ENCODE measurements around the gene CILP.

Gene CILP

DNA sequence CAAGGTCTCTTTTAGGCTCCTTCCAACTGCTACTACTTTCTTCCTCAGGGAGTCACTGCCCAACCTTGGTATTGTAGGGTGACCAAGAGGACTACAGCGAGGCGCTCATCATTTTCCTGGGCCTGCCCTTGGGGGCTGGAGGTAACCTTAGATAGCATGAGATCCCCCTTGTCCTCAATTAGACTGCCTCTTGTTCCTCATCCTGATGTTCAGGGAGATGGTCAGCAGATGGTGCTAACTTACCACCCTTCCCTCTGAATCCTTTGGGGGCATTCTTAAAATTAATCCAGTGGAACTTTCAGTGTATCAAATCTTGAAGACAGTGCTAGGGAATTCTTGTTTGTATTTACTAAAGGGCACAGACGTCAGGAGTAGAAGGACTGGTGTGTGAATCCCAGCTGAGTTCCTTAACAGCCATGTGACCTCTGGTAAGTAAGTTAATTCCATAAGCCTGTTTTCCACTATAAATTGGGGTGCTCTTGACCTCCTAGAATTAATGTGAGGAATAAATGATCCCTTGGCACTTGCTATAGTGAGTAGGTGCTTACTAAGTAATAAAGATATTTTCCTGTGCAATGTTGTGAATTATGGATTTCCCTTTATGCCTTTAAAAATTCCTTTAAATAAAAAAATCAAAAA is 22.1 kb downstream of the CILP start:
- TF ChIP-seq GATA3 (IDR thresholded peaks at IDR 0.05; ENCODE audit: low read depth, low read length) (no peak), GATA2 (IDR thresholded peaks at IDR 0.05; ENCODE audit: low read depth, low read length) (no peak)

DNA sequence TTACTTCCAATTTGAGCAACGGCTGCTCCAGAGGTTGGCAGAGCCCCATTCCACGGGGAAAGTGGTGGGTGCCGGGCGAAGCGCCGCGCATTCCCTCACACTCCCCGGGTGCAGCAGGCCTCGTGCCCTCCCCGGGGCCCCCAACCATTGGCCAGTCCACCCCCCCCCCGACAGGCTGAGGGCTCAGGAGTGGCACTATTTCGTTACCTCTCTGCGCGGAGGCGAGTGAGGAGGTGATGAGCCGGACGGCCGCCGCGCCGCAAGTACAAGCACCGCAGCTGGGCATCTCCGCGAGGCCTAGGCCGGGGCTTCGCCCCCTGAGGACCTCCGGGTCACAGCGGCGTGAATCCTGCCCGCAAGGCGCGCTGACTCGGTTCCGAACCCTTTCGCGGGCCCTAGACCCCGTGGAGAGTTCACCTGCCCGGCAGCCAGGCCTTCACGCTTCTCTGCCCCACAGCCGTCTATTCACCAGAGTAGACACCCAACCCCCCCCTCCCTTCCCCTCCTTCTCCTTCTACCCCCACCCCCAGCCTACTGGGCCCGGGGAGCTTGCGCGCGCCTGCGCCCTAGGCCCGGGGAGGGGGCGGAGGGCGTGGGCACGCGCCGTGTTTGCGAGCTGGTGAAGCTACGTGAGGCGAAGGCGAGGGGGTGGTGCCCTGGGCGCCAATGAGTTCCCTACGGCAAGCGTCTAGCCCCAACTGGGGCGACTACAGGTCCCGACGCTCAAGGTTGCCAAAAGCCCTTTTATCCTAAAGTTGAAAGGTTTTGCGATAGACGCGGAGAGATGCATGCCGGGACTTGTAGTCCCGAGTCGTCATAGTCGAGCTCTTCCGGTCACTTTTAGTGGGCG is 26.2 kb downstream of the CILP start, which contains the start of gene CLPX:
Gene CLPX (minus strand): TSS at position 475 of the 850 bp plus-strand sequence. CDS start 189 bp downstream, at position 286.
- TF ChIP-seq GATA2 (IDR thresholded peaks at IDR 0.05; ENCODE audit: low read depth, low read length), result no peak
- TF ChIP-seq GATA3 (IDR thresholded peaks at IDR 0.05; ENCODE audit: low read depth, low read length), result no peak

DNA sequence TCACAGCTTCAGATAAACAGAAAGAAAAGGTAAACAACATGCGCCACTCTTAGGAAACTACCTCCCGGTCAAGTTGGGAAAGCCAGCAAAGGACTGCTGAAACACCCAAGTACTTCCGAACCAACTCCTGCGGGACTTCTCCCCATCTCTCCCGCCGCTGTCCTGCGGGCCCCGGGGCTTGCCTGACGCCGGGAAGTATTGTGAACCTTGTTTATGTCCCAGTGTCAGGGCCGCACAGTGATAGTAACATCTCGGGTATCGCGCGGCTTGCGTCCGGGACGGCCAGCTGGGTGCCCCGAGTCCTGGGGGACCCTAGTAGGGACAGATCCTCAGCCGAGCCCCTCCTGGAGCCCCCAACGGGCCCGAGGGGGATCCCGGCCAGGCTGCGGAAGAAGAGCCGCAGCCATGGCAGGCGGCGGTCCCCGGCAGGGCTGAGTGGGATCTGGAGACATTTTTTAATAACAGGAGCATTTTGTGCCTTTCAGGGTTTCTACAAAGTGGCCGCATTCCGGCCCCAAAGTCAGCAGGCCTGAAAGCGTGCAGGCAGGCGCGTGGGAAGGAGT is 26.9 kb downstream of the CILP start:
- no peak for TF ChIP-seq GATA3 (IDR thresholded peaks at IDR 0.05; ENCODE audit: low read depth, low read length)
- TF ChIP-seq GATA2 (IDR thresholded peaks at IDR 0.05; ENCODE audit: low read depth, low read length), result no peak

DNA sequence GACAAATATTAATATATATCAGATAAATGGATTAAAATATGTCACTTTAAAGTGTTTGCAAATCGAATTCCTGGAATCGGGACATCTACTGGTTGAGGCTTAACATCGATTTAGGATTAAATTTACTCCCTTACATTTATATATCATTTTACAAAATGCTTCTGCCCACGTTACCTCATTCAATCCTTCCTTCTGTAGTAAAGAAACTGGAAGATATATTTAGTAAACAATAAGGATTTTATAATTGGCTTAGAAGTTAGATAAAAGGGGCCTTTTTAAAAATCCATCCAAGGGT is 27.5 kb downstream of the CILP start:
- TF ChIP-seq GATA3 (IDR thresholded peaks at IDR 0.05; ENCODE audit: low read depth, low read length) (no peak), GATA2 (IDR thresholded peaks at IDR 0.05; ENCODE audit: low read depth, low read length) (no peak)

DNA sequence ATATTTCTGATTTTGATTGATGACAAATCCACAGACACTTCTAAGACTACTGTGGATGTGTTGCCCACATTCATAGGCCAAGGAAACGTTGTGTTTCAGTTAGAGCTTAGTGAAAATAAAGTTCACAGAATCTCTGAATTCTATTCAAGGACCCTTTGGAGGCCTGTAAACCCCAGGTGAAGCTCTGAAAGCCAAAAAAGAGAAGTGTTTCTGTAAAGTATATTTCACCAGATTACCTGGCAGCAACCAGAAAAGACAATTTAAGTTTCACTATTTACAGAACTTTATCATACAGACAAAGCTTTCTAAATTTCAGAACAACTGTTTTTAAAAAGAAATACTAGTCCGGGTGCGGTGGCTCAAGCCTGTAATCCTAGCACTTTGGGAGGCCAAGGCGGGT is 28.7 kb downstream of the CILP start:
- no peak for TF ChIP-seq GATA3 (IDR thresholded peaks at IDR 0.05; ENCODE audit: low read depth, low read length)
- TF ChIP-seq GATA2 (IDR thresholded peaks at IDR 0.05; ENCODE audit: low read depth, low read length), result no peak

DNA sequence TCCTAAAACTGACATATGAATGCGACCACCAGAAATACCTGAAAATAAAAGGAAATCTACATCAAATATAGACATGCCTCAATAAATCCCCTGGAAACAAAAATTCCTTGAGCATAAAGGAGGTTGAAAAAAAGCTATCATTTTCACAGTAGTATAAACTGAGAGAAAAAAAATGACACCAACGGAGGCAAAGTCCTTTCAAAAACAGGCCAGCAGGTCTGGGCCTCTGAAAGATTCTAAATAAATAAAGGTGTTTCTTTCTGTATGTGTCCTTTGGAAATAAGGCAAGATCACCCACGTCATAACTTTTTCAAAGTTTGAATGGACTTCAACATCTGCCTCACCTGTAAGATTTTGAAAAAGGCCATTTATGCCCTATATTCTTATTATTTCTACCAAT is 31.1 kb downstream of the CILP start:
- TF ChIP-seq GATA2 (IDR thresholded peaks at IDR 0.05; ENCODE audit: low read depth, low read length) (no peak), GATA3 (IDR thresholded peaks at IDR 0.05; ENCODE audit: low read depth, low read length) (no peak)

DNA sequence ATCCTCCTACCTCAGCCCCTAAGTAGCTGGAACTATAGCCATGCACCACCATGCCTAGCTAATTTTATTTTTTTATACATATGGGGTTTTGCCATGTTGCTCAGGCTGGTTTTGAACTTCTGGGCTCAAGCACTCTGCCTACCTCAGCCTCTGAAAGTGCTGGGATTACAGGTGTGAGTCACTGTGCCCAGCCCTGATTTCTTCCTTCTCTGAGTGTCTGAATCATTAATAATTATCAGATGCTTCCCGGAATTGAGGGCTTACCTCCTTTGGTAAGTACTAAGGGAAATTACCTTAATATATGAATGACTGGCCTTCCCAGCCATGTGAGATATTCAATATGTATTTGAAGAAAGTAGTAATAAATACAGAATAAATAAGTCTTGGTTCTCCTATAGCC is 33.4 kb downstream of the CILP start:
- no peak for TF ChIP-seq GATA2 (IDR thresholded peaks at IDR 0.05; ENCODE audit: low read depth, low read length)
- no peak for TF ChIP-seq GATA3 (IDR thresholded peaks at IDR 0.05; ENCODE audit: low read depth, low read length)

DNA sequence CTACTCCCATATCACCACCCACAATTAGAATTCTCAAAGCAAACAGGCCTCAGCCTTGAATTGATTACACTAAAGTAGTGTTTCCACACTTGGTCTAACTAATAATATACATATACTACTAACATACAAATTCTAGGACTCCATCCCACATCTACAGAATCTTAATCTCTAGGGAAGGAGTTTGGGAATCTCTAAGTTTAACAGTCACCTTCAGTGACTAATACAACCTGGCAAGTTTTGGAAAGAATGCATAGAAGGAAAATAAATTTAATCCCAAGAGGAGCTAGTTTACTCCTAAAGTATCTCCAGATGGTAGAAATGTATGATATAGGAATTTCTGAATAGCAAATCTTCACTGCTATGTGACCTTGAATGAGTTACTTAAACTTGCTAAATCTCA is 35.2 kb downstream of the CILP start:
- TF ChIP-seq GATA2 (IDR thresholded peaks at IDR 0.05; ENCODE audit: low read depth, low read length), result no peak
- no peak for TF ChIP-seq GATA3 (IDR thresholded peaks at IDR 0.05; ENCODE audit: low read depth, low read length)

DNA sequence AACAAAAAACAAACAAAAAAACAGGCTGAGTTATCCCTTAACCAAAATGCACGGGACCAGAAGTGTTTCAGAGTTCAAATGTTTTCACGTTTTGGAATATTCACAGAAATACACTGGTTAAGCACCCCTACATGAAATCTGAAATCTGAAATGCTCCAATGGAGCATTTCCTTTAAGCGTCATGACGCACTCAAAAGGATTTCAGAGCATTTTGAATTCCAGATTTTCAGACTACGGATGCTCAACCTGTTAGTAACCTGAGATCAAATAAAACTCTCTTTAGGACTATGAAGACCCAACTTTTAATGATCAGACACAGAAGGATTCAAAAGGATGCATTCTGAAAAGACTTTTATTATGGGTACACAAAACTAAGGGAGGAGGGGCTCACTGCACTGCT is 35.8 kb downstream of the CILP start:
- TF ChIP-seq GATA3 (IDR thresholded peaks at IDR 0.05; ENCODE audit: low read depth, low read length) (no peak), GATA2 (IDR thresholded peaks at IDR 0.05; ENCODE audit: low read depth, low read length) (no peak)

DNA sequence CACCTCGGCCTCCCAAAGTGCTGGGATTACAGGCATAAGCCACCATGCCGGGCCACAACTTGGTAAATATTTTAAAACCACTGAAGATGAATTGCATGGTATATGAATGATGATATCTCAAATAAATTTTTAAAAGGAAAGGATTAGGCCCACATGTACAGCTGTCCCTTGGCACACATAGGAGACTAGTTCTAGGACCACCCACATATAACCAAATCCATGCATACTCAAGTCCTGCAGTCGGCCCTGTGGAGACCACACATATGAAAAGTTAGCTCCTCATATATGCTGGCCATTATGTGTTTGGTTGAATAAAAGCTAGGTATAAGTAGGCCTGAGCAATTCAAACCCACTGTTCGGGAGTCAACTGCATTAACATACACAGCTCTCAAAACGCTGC is 36.8 kb downstream of the CILP start:
- TF ChIP-seq GATA3 (IDR thresholded peaks at IDR 0.05; ENCODE audit: low read depth, low read length), result no peak
- no peak for TF ChIP-seq GATA2 (IDR thresholded peaks at IDR 0.05; ENCODE audit: low read depth, low read length)

DNA sequence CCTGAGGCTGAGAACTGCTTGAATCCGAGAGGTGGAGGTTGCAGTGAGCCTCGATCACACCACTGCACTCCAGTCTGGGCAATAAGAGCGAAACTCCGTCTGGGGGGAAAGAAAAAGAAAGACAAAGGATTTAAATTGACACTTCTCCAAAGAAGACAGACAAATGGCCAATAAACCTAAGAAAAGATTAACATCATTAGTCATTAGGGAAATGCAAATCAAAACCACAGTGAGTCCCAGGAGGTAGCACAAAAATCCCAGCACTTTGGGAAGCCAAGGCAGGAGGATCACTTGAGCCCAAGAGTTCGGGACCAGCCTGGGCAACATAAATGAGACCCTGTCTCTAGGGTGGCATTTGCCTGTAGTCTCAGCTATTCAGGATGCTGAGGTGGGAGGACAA is 38.7 kb downstream of the CILP start:
- no peak for TF ChIP-seq GATA2 (IDR thresholded peaks at IDR 0.05; ENCODE audit: low read depth, low read length)
- no peak for TF ChIP-seq GATA3 (IDR thresholded peaks at IDR 0.05; ENCODE audit: low read depth, low read length)

DNA sequence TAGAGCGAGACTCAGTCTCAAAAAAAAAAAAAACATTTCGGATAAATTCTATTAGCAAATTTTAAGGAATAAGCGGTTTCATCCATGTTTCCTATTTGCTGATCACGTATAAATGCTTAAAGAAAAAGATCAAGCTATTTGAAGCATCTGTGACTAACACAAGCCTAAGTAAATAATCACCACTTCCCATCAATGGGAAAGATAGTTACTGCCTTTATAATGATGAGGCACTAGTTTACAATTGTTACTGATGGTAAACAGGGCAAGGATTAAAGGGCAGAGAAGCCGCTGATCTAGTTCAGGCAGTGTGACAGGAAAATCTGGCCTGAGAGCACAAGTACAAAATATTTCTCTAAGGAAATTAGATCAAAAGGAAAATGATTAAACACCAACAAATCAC is 39.8 kb downstream of the CILP start:
- TF ChIP-seq GATA2 (IDR thresholded peaks at IDR 0.05; ENCODE audit: low read depth, low read length), result no peak
- no peak for TF ChIP-seq GATA3 (IDR thresholded peaks at IDR 0.05; ENCODE audit: low read depth, low read length)

DNA sequence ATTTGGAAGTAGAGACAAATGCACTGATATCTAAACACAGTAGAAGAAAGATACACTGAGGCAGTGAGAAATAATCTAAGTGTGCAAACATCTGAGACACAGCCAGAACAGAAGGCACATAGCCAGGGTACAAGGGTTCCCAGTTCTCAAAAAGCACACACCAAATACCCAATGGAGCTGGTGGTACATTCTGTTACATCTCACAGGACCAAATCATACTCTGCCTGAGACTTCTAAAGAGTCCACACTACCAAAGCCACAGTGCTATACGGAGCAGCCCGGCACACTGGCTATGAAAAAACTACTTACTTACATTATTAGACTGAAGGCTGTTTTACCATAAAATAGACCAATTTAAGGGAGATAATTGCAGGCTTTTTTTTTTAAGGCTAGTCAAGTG is 45.4 kb downstream of the CILP start:
- TF ChIP-seq GATA3 (IDR thresholded peaks at IDR 0.05; ENCODE audit: low read depth, low read length), result no peak
- no peak for TF ChIP-seq GATA2 (IDR thresholded peaks at IDR 0.05; ENCODE audit: low read depth, low read length)

DNA sequence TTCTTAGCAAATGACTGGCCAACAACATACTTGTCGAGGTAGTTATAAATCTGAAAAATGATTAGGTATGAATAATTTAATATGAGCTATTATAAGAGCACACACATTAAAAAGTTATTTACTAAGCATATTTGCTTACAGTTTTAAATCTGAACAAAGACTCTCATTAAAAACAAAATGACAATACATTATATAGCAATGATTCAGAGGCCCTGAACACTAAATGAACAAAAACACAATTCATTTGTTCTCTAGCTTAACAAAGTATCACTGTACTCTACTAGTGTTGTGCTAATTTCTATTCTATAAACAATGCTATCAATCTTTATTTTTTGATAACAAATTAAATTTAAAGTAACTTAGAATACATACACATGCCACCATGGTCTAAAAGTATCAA is 47.1 kb downstream of the CILP start:
- no peak for TF ChIP-seq GATA3 (IDR thresholded peaks at IDR 0.05; ENCODE audit: low read depth, low read length)
- no peak for TF ChIP-seq GATA2 (IDR thresholded peaks at IDR 0.05; ENCODE audit: low read depth, low read length)

DNA sequence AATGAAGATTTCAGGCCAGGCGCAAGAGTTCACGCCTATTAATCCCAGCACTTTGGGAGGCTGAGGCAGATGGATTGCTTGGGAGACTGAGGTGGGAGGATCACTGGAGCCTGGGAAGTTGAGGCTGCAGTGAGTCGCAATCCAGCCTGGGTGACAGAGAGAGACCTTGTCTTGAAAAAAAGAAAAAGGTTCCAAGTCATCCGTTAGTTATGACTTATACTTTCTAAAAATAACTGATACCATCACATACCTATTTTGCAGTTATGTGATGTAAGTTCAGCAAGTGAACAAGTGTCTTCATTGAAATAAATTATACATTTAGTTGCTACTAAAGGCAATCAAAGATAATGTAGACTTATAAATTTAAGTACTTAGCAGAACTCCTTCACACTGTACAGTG is 48.2 kb downstream of the CILP start:
- TF ChIP-seq GATA2 (IDR thresholded peaks at IDR 0.05; ENCODE audit: low read depth, low read length) (no peak), GATA3 (IDR thresholded peaks at IDR 0.05; ENCODE audit: low read depth, low read length) (no peak)
